Fibroblast of skin of abdomen (primary cell): ENCODE data around the gene RAB24.
A peak's percentile ranks its signal among the peaks of the same experiment; 100 is the strongest.
"Not testable (repeated sequence)": the region's sequence is repeated elsewhere in the genome, so short reads cannot be mapped to it uniquely, and the experiment has no call there.

Experiments
- DNase-seq: peaks from one replicate; pipeline ENCODE4 v3.0.0-alpha.2; 2013

The RAB24 gene

GRCh38 chr5:177310757-177311391 is 7.4 kb upstream of the RAB24 start:
- no peak for DNase-seq

GRCh38 chr5:177310332-177310731 is 6.8 kb upstream of the RAB24 start:
- DNase-seq = no peak

DNA sequence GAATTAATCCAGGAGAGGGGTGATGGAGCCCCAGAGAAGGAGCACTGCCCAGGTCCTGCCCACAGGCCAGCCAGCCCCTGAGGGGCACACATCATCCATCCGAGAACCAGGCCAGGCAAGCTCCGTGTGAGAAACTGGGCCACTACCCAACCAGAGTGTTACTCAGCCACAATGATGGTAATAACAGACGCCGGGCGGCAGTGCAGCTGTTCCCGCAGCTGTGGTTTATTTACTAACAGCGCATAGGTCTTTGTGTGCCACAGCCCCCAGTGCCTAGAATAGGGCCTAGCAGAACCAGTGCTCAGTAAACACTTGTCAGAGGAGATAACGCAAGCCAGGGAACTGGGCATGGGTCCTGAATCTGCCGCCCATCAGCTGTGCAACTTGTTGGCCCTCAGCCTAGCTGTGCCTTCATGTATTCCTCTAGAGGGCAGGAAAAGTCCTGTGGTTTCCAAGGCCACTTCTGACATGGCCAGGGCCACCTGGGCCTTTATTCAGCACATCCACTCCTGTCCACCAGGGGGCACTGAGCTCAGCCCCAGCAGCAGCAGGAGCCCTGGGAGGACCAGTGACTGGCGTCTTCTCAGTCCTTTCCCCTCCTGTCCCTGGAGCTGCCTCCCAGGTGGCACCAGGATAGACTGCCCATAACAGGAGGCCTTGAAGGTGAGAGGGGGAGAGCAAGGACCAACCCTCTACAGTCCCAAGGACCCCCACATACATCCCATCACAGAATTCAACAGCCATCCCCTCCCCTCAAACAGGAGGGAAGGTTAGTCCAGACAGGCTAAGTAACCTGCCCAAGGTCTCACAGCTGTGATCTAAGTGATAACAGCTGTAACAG is 6.1 kb upstream of the RAB24 start:
- DNase-seq = peak; percentile 47

- DNase-seq = no peak
Measured at GRCh38 chr5:177308740-177309139, 5.2 kb upstream of the RAB24 start.

DNA sequence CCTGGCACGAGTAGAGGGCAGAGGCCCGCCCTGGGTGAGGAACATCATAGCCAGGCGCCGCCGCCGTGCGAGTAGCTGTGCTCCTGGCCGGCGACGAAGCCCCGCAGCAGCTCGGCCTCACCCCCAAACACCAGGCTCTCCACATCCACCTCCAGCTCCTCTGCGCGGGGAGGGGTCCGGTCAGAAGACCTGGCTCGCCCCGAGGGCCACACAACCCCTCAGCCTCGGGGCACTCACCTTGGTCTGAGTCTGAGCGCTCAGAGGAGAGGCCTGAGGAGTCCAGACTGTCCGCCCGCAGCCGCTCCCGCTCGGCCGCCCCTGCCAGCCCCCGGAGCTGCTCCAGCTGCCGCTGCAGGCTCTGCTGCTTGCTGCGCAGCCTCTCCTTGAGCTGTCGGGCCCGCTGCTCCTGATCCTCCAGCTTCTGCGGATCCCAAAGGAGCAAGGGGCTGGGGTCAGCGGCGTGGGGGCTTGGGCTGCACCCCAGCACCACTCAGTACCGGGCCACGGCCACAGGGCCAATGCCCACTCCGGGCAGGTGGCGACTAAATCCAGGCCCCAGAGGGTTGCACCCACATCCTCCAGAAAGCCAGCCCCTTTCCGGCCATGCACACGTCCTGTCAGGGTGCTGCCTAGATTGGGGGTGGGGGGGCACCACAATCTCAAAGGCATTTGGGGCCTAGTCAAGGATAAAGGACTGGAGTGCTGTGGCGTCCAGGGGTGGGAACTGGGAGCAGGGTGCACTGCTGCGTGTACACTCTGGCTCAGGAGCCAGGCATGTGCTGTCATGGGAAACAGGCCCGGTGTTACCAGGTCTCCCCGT is 4.2 kb upstream of the RAB24 start:
- DNase-seq = no peak

DNA sequence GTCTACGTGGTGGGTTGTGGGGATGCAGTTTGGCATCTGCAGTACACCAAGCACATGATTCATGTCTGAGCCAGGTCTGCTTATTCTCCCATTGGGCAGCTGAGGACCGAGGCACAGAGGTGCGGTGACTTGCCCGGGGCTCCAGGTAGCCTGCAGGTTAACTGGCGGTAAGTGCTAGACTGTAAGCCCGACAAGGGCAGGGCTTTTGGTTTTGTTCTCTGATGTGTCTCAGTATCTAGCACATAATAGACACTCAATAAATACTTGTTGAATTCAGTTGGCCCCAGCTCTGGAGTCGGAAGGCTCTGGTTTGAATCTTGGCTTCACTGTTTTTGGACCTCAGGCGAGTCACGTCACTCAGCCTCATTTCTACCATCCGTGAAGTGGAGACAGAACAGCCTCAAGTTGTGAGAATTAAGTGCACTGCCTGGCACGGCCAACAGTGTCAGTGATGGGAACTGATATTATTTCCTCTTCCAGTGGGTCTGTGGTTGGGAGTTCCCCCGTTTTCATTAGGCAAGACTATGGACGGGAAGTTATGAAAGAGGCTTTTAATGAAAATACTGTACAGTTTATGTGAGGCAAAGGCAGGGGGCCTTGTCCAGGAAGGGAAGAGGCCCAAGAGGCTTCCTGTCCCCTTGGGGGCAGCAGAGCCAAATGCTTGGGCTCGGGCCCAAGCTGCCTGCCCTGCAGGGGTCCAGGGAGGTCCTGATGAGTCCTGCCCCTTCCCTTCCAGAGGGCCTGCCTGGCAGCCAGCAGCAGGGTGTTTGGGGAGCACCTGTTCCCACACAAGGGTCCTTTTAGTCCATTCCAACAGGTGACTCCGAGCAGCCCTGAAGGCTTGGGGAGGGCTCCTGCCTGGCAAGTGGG is 3.4 kb upstream of the RAB24 start:
- no peak for DNase-seq

- DNase-seq = not testable (repeated sequence)
Measured at GRCh38 chr5:177306103-177306640, 2.7 kb upstream of the RAB24 start.

- peak; percentile 39 for DNase-seq
Measured at GRCh38 chr5:177304392-177305119, 1.0 kb upstream of the RAB24 start.

GRCh38 chr5:177303925-177304391 is 439 bp upstream of the RAB24 start:
- no peak for DNase-seq

DNA sequence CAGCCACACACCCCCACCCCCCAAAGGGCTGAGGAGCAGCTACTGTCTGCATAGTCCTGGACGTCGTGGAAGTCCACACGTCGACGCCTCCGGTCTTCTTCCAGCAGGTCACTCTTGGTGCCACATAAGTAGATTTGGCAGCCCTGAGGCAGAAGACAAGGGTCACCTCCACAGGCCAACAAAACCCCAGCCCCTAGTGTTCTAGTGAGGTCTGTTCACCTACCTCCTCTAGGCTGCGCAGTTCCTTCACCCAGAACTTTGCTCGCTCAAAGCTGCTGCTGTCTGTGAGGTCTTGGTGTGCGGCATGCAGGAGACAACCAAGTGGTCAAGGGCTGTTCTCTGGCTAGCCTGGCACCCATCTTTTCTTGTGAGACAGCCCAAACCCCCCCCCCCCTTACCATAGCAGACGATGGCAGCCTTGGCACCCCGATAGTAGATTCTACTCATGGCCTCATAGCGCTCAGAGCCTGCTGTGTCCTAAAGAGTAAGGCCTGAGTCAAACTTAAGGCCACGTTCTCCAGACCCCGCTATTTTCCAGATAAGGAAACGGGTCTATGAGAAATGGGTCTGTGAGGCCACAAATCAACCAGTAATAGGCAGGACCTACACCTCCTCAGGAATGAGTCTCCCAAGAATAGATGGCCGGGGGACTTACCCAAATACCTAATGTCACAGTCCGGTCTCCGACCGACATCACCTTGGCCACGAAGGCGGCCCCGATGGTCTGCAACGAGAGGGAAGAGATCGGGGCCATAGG is 987 bp downstream of the RAB24 start:
- peak; percentile 12 for DNase-seq

DNA sequence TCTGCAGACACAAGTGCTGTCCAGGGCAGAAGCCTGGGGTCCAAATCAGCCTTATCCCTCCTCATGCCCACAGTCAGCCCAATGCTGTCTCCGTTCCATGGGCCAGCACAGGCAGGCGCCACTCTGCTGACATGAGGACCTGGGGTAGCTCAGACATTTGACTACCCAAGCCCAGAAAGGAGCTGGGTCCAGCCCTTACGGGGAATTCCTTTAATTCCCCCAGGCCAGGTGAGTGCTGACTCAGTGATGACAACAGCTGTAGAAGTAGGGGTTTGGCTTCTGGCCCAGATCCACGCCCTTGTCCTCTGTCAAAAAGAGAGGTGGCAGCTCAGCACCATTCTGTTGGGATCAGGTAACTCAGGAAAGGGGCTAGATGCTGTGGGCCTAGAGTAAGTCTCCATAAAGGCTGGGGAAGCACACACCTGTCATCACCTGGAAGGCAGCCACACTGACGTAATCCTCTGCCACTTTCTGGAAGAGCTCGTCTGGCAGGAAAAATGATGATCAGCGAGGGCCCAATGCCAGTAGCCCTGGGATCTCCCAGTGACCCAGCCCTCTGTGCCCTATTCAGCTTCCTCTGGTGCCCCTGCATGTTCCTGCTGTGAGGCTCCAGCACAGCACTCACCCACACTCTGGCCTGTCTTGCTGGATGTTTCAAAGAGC is 1.9 kb downstream of the RAB24 start:
- no peak for DNase-seq

GRCh38 chr5:177300951-177301350 is 2.6 kb downstream of the RAB24 start:
- no peak for DNase-seq

DNA sequence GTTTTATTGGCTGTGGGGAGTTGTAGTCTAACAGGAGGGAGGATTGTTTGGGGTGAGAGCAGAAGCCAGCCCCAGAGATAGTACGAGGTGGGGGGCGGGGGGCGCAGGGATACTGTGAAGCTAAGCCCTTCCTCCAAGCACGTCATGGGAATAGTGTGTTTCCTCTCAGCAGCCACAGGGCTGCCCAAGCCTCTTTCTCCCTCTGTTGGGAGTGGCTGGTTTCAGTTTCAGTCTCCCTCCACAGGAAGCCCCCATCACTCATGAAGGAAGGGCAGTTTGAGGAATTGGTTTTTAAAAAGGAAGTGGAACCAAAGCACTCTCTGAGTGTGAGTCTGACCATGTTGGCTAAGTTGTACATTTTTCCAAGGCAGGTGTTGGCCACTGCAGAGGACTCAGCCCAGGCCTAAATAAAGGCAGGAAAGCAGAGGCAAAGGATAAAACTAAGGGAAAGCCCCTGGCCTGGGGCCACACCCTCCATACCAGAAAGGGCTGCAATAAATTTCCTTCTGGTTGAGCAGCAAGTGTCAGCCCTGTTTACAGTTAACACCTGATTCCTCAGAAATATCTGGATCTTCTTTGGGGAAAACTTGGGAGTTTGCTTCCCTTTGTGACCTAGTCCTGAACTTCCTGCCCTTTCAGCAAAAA is 3.2 kb downstream of the RAB24 start:
- DNase-seq = peak; percentile 67

- no peak for DNase-seq
Measured at GRCh38 chr5:177299697-177300096, 3.8 kb downstream of the RAB24 start.

- no peak for DNase-seq
Measured at GRCh38 chr5:177297922-177298321, 5.6 kb downstream of the RAB24 start.

DNA sequence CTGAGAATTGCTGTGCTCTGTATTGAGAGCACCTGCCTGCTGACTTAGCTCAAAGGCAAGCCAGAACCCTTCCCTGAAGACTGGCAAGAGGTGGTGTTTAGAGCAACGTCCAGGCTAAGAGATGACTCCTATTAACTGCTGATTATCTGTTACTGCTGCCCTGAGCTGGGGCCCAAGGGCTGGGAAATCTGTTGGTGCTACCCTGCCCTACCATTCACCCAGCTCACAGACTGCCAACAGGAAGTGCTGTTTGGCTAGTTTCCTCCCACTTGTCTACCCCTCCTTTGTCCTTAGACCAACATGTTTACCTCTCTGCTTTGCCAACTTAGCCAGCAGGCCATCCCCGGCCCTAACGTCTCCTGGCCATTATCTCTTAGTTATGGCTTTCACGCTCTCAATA is 6.9 kb downstream of the RAB24 start:
- no peak for DNase-seq

DNA sequence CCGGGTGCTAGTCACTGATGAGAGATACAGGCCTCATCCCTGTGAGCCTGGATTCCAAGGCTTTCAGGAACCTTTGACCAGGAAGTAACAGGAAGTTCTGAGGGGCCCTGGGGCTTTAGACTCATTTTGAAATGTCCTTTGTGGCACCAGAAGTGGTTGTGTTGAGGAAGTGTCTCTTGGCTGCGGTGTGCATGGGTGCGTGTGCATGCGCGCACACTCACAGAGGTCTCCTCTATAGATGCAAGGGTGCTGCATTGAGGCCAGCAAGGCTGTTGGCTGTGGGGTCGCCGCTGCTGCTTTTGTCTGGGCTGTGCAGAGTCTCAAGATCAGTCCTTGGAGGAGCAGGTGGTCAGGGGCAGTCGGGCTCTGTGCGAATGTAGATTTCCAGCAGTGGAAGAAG is 7.6 kb downstream of the RAB24 start:
- no peak for DNase-seq

DNA sequence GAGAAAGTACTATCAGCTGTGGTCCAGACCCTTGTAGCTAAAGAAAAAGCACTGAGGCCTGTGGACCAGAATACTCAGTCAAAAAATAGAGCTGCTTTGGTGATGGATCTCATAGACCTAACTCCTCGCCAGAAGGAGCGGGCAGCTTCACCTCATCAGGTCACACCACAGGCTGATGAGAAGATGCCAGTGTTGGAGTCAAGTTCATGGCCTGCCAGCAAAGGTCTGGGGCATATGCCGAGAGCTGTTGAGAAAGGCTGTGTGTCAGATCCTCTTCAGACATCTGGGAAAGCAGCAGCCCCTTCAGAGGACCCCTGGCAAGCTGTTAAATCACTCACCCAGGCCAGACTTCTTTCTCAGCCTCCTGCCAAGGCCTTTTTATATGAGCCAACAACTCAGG is 8.9 kb downstream of the RAB24 start:
- no peak for DNase-seq
